SK-N-SH treated with all-trans-retinoic acid at 6 μM for 48 hours (cell line): ENCODE measurements around the gene UBE2S.

Source experiments
- PATZ1 ChIP-seq: fragments of 250-450 bp; sonication (Bioruptor Pico); IDR thresholded peaks from 2 replicates; pipeline ENCODE4 v1.8.0; 2020; ENCODE audit warnings: mild to moderate bottlenecking, moderate library complexity, borderline replicate concordance
- TF ChIP-seq, protein P1 (sequence below): fragments of 250-450 bp; sonication (Bioruptor Pico); IDR thresholded peaks from 2 replicates; pipeline ENCODE4 v1.5.1; 2020; ENCODE audit warnings: low read depth, mild to moderate bottlenecking, moderate library complexity

DNA sequence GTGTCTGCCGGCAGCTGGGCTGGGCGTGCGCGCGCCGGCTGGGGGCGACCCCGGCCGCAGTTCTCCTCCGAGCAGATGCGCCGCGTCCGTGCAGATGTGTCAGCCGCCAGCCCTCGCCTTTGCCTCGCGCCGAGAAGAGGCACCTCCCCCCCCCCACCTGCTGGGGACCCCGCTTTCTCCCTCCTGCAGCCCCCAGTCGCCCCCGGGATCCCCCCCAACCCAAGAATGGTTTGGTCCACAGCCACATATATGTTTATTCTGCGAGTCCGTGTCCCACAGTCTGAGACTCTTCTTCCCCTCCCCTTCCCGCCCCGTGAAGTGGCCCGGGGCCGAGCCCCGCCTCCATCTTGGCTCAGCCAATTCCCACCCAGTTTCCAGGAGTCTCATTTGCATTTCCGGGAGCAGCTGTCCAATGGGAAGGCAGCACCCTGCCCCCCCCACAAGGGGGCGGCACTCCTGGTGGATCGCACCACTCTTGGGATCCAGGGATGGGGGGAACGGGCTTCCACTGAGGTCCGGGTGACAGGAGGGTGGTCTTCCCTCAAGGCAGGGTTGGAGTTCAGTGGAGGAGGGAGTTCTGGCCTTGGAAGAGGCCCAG, 45.3 kb upstream of the UBE2S start:
- TF ChIP-seq, protein P1, sequence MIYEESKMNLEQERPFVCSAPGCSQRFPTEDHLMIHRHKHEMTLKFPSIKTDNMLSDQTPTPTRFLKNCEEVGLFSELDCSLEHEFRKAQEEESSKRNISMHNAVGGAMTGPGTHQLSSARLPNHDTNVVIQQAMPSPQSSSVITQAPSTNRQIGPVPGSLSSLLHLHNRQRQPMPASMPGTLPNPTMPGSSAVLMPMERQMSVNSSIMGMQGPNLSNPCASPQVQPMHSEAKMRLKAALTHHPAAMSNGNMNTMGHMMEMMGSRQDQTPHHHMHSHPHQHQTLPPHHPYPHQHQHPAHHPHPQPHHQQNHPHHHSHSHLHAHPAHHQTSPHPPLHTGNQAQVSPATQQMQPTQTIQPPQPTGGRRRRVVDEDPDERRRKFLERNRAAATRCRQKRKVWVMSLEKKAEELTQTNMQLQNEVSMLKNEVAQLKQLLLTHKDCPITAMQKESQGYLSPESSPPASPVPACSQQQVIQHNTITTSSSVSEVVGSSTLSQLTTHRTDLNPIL (CRISPR knock-in tag), result no peak
- no peak for TF ChIP-seq PATZ1
